Breast epithelium (tissue), 3 donors: ENCODE measurements around the gene SHC3.

Experiments
- CTCF ChIP-seq, 3 donors: fragments of 450-650 bp; IDR thresholded peaks; one replicate each; pipeline ENCODE4 v1.5.1; 2016 to 2017; ENCODE audit warnings: antibody characterized with exemption in 3 of 3, mild to moderate bottlenecking in 3 of 3, moderate library complexity in 3 of 3
- POLR2A ChIP-seq: fragments of 450-650 bp; IDR thresholded peaks from one replicate; pipeline ENCODE4 v1.6.1; 2016; ENCODE audit warnings: antibody characterized with exemption, mild to moderate bottlenecking, moderate library complexity
- POLR2AphosphoS5 ChIP-seq, 3 donors: sonication (generic); formaldehyde crosslinking; IDR thresholded peaks; one replicate each; pipeline ENCODE4 v1.6.1; 2017; ENCODE audit warnings: antibody characterized with exemption in 3 of 3

GRCh38 chr9:89002987-89003386 lies 175.6 kb downstream of the SHC3 start:
- TF ChIP-seq POLR2AphosphoS5 (IDR thresholded peaks at IDR 0.05) (no peak), CTCF (IDR thresholded peaks at IDR 0.05) (no peak), POLR2A (no peak)
